ENCODE measurements around the gene DDX3X. TPM values are rescaled to one million over a fixed set of nuclear protein-coding genes. Genes with fewer than 3 reads are reported as not detected.

The DDX3X gene
- total and polyA plus RNA-seq, 2 of the 4 experiments (the other 2 are of a cell fraction), result 64.8 to 229 TPM

GRCh38 chrX:41304178-41304577 lies 29.8 kb upstream of the DDX3X start:
- no peak overlapping the region for H3K4me2 ChIP-seq (ENCODE audit: low read depth, low read length)
- ChIA-PET CTCF (no interaction called here), POLR2A (ENCODE audit: unreplicated experiment) (no interaction called here)
- no peak overlapping the region for H4K5ac ChIP-seq (ENCODE audit: low read depth, low read length)
- H2BK20ac ChIP-seq (ENCODE audit: low read depth, low read length), result no peak overlapping the region
- H3K4me3 ChIP-seq (ENCODE audit: insufficient read depth, low read depth, low read length), result no peak overlapping the region
- intact Hi-C loops (cut with micrococcal nuclease) (no loop called here), in situ Hi-C loops (cut with MboI; ENCODE audit: low sequenced_read_pairs) (no loop called here), dilution Hi-C loops (cut with HindIII; ENCODE audit: low sequenced_read_pairs, unreplicated experiment) (no loop called here)
- no peak overlapping the region for H2AFZ ChIP-seq (replicated peaks; ENCODE audit: low read length, poor library complexity)
- no peak overlapping the region for H4K8ac ChIP-seq (ENCODE audit: low read depth in 2 of 2, low read length in 2 of 2)
- no peak for ATAC-seq (ENCODE audit: low read depth)
- H3K4ac ChIP-seq (ENCODE audit: low read depth, low read length), result no peak overlapping the region
- no peak overlapping the region for H3K27ac ChIP-seq (ENCODE audit: insufficient read depth, low read length)
- no peak overlapping the region for H2BK5ac ChIP-seq (ENCODE audit: low read depth, low read length, poor library complexity, severe bottlenecking)
- TF ChIP-seq RFX5 (IDR thresholded peaks at IDR 0.05; ENCODE audit: low read depth, low read length) (no peak), RCOR1 (IDR thresholded peaks at IDR 0.05; ENCODE audit: insufficient replicate concordance, low read length) (no peak), FOS (IDR thresholded peaks at IDR 0.05; ENCODE audit: low read depth, low read length) (no peak), CTCF (conservative IDR thresholded peaks at IDR 0.05; ENCODE audit: low read depth, low read length) (no peak), NFE2L2 (IDR thresholded peaks at IDR 0.05; ENCODE audit: low read depth, low read length) (no peak), USF2 (IDR thresholded peaks at IDR 0.05; ENCODE audit: low read depth, low read length) (no peak), CHD1 (IDR thresholded peaks at IDR 0.05; ENCODE audit: low read depth, low read length) (no peak), BHLHE40 (IDR thresholded peaks at IDR 0.05; ENCODE audit: low read depth, low read length) (no peak), MAZ (IDR thresholded peaks at IDR 0.05; ENCODE audit: borderline replicate concordance, low read depth, low read length) (no peak), MAFK (IDR thresholded peaks at IDR 0.05; ENCODE audit: low read depth, low read length) (no peak), ELK1 (IDR thresholded peaks at IDR 0.05; ENCODE audit: borderline replicate concordance, low read depth, low read length) (no peak), POLR2A (IDR thresholded peaks at IDR 0.05; ENCODE audit: low read depth, low read length) (no peak)
- no TSS peak for BruUV-seq (replicated peaks)
- no peak overlapping the region for H2AK9ac ChIP-seq (replicated peaks; ENCODE audit: low read depth, low read length, poor library complexity)
- no peak overlapping the region for H2BK120ac ChIP-seq (ENCODE audit: low read depth, low read length)
- peaks cover 14% of the 10 kb centered on the region for H3K4me1 ChIP-seq (ENCODE audit: control insufficient read depth, insufficient read depth, low read length)
- H3K56ac ChIP-seq (ENCODE audit: extremely low read depth, insufficient read depth, low read length), result no peak overlapping the region
- H3K14ac ChIP-seq (replicated peaks; ENCODE audit: low read depth, low read length), result no peak overlapping the region
- no peak overlapping the region for H2BK15ac ChIP-seq (ENCODE audit: low read depth, low read length)
- no peaks in the 10 kb centered on the region for H3K79me1 ChIP-seq (ENCODE audit: low read depth in 1 of 2, low read length in 2 of 2)
- H3K9me3 ChIP-seq (ENCODE audit: control insufficient read depth, insufficient read depth, low read length), result no peaks in the 10 kb centered on the region
- H2AK5ac ChIP-seq (ENCODE audit: low read depth, low read length), result no peak overlapping the region
- H3K23ac ChIP-seq (ENCODE audit: low read depth, low read length), result no peak overlapping the region
- no peaks in the 10 kb centered on the region for H3K36me3 ChIP-seq (ENCODE audit: control insufficient read depth, insufficient read depth, low read length)
- WGBS, 2 experiments (ENCODE audit: extremely low coverage in 2 of 2, insufficient read length in 1 of 2), result no CpG with 5 or more reads among the region's 9 CpGs
- no peak overlapping the region for H4K91ac ChIP-seq (ENCODE audit: insufficient read depth, low read depth, low read length)
- peaks cover 8% of the 10 kb centered on the region; the same call in 1 of the 2 replicates for H3K27me3 ChIP-seq (ENCODE audit: control insufficient read depth, insufficient read depth, low read length)
- H3K18ac ChIP-seq (ENCODE audit: low read depth, low read length), result no peak overlapping the region
- no peaks in the 10 kb centered on the region for H4K20me1 ChIP-seq (ENCODE audit: insufficient read depth, low read length)
- H3K9me1 ChIP-seq (ENCODE audit: insufficient read depth, low read length), result no peaks in the 10 kb centered on the region
- DNase-seq, result no peak
- no peak overlapping the region for H3K9ac ChIP-seq (ENCODE audit: low read depth, low read length)

All from IMR-90 (cell line).